ENCODE results near the gene ZNF225.

GRCh38 chr19:44109458-44109857, 3.7 kb upstream of the ZNF225 start:
- TF ChIP-seq CTCF (IDR thresholded peaks at IDR 0.05; ENCODE audit: low read depth, low read length, poor library complexity, severe bottlenecking) (no peak), EZH2phosphoT487 (IDR thresholded peaks at IDR 0.05; ENCODE audit: borderline replicate concordance, low read length) (no peak)
